ENCODE measurements around the gene ANKRD11.

The ANKRD11 gene

GRCh38 chr16:89506113-89506504 lies 15.7 kb upstream of the ANKRD11 start:
- no peak for FAIRE-seq

GRCh38 chr16:89505204-89506112 lies 15.1 kb upstream of the ANKRD11 start:
- no peak for FAIRE-seq

- no peak for FAIRE-seq
Measured at GRCh38 chr16:89504091-89504490, 13.7 kb upstream of the ANKRD11 start.

- FAIRE-seq: no peak
Measured at GRCh38 chr16:89502081-89502843, 11.9 kb upstream of the ANKRD11 start.

DNA sequence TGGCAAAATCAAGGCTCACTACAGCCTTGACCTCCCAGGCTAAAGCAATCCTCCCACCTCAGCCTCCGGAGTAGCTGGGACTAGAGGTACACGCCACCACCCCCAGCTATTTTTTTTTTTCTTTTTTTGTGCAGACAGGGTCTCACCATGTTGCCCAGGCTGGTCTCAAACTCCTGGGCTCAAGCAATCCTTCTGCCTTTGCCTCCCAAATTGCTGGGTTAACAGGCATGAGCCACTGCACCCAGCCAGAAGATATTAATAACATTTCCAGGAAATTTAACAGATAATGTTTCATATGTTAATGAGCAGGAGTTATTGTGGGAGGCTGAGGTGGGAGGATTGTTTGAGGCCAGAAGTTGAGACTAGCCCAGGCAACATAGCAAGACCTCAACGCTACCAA lies 9.4 kb upstream of the ANKRD11 start:
- FAIRE-seq: no peak

GRCh38 chr16:89498839-89499238 lies 8.5 kb upstream of the ANKRD11 start:
- no peak for FAIRE-seq

- no peak for FAIRE-seq
Measured at GRCh38 chr16:89495121-89495520, 4.8 kb upstream of the ANKRD11 start.

DNA sequence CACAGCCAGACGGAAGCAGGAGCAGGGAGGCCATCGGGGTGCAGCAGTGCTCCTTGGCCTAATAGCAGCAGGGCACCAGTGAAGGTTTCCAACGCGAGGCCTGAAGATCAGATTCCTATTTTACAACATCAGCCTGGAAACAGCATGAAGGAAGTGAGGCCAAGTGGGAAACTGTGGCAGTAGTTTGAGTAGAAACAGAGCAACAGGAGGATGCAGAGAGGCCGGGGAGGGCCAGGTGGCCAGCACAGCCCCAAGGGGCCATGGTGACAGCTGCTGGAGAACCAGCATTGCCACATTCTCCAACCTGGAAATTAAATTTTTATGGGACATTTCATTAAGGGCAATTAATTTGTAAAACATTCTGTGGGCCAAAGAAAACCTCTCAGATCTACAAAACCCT lies 3.4 kb upstream of the ANKRD11 start:
- FAIRE-seq: no peak

DNA sequence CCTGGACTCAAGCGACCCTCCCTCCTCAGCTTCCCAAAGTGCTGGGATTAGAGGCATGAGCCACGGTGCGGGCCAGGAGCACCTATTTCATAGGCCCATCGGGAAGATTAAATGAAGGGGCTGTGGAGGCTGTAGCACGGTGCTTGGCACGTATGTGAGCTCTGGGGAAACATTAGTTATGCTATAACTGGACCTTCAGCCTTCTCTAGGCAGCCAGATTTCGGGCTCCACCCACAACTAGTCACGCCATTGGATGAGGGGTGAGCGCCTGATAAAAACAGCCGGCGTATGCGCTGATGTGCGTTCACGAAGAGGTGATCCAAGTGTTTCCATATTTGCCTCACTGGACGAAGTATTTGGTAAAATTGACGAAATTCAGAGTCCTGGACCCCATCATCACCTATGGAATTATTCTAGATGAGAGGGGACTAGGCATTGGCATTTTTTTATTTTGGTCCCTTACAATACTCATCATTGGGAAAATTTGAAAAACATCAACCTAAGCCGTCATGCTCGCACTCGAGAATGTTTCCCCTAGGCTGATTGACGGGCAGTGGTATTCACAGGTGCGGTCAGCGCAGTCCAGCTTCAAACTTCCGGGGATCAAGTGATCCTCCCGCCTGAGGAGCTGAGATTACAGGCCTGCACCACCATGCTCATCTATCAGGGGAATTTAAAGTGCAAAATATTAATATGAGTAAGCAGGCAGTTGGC lies 1.8 kb upstream of the ANKRD11 start:
- FAIRE-seq: no peak

DNA sequence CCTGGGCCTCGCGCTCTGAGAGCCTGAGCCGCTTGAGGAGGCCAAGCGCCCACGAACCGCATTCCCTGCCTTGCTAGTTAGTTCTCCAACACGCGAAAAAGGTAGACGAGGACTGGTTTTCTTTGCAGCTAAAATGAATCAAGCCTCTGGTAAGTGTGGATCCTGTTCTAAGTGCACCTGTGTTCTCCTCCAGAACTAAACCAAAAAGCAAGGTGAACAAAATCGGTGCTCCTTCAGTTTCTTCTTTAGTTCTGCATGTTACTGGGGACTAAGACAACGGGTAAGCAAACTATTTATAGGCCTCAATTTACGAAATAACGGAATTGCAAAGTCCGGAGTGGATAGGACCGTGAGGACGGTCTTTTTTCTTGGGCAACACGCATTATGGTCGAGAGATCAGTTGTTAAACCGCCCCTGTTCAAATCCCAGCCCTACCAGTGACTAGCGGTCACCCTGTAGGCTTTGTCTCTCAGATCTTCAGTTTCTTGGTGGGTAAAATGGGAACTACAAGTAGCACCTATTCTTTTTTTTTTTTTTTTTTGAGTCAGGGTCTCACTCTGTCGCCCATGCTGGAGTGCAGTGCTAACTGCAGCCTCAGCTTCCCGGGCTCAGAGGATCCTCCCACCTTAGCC lies 993 bp upstream of the ANKRD11 start:
- FAIRE-seq: no peak

DNA sequence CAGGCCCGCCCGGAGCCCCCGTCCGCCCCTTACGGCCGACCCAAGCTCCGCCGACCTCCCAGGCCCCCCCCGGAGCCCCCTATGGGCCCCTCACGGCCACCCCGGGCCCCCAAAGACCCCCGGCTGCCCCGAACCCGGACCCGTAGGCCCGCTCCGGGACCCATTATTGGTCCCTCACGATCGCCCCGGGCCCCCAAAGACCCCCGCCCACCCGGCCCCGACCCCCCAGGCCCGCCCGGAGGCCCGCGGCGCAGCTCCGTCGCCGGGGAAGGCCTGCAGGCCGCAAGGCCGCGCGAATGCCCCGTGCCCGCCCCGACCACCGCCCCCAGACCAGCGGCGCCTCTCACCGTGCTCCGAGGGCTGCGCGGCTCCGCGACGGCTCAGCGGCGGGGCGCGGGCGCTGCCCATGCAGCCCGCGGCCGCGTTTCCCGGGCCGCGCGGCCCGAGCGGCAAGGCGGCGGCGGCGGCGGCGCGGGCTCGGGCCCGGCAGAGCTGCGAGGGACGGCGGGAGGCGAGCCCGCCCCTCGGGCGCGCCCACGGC lies 393 bp downstream of the ANKRD11 start:
- no peak for FAIRE-seq

- no peak for FAIRE-seq
Measured at GRCh38 chr16:89489040-89489897, 1.1 kb downstream of the ANKRD11 start.

GRCh38 chr16:89485701-89486246 lies 4.6 kb downstream of the ANKRD11 start:
- FAIRE-seq: no peak

GRCh38 chr16:89484923-89485679 lies 5.3 kb downstream of the ANKRD11 start:
- FAIRE-seq: no peak

GRCh38 chr16:89484041-89484501 lies 6.3 kb downstream of the ANKRD11 start:
- FAIRE-seq: no peak

DNA sequence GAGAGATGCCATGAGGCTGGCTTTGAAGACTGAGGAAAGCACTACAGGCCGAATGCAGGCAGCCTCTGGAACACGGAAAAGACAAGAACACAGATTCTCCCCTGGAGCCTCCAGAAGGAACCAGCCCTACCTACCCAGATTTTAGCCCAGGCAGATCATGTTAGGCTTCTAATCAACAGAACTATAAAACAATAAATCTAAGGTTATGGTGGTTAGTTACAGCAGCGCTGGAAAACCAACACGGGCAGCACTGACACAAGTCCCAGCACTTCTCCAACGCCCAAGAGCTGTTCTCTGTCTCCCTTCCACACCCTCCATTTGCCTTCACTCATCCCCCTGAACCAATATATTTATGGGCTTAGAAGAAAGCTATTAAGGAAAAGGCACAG lies 7.5 kb downstream of the ANKRD11 start:
- no peak for FAIRE-seq

DNA sequence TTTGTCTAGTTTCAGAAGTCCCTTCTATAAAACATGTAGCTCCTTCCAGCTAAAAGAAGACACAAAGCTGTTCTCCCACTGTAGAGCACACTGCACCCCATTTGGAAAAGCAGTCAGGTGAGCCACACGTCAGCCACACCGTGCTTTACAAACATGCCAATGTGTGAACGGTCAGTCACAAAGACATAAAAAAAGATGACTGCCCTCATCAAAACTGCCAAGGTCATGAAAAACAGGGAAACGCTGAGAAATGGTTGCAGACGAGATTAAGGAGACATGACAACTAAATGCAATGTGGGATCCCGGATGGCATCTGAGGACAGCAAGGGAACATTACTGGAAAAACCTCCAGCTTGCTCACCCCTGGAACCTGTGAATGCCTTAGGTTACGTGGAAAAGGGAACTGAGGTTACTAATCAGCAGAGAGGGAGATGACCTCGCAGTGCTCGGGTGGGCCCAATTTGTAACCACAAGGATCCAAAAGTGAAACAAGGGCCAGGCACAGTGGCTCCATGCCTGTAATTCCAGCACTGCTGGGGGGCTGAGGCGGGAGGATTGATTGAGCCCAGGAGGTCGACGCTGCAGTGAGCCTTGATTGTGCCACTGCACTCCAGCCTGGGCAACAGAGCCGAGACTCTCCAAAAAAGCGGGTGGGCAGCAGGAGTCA lies 8.1 kb downstream of the ANKRD11 start:
- FAIRE-seq: no peak

DNA sequence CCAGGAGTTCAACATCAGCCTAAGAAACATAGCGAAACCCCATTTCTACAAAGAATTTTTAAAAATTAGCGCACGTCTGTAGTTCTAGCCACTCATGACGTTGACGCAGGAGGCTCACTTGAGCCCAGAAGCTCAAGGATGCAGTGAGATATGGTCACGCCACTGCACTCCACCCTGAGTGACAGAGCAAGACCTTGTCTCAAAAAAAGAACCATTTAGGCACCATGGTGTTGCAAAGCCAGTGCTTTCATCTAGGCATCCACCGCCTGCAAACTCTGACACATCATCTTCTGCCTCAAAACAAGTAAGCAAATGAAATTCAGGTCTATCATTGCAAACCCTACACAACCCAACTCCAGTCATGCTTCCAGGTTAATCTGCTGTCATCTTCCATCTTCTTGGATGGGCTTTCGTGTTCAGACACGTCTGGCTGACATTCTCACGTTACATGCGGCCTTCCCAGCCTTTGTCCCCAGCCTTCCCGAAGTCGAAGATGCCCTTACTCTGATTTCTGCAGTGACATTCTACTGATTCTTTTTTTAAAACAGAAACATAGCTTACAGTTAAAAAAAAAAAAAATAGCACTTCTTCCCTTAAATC lies 8.9 kb downstream of the ANKRD11 start:
- FAIRE-seq: no peak

GRCh38 chr16:89478576-89479221 lies 11.7 kb downstream of the ANKRD11 start:
- FAIRE-seq: no peak
